ENCODE measurements around the gene LPP.
A peak's percentile ranks its signal among the peaks of the same experiment; 100 is the strongest.
"Not testable (repeated sequence)": the region's sequence is repeated elsewhere in the genome, so short reads cannot be mapped to it uniquely, and the experiment has no call there.

The LPP gene

DNA sequence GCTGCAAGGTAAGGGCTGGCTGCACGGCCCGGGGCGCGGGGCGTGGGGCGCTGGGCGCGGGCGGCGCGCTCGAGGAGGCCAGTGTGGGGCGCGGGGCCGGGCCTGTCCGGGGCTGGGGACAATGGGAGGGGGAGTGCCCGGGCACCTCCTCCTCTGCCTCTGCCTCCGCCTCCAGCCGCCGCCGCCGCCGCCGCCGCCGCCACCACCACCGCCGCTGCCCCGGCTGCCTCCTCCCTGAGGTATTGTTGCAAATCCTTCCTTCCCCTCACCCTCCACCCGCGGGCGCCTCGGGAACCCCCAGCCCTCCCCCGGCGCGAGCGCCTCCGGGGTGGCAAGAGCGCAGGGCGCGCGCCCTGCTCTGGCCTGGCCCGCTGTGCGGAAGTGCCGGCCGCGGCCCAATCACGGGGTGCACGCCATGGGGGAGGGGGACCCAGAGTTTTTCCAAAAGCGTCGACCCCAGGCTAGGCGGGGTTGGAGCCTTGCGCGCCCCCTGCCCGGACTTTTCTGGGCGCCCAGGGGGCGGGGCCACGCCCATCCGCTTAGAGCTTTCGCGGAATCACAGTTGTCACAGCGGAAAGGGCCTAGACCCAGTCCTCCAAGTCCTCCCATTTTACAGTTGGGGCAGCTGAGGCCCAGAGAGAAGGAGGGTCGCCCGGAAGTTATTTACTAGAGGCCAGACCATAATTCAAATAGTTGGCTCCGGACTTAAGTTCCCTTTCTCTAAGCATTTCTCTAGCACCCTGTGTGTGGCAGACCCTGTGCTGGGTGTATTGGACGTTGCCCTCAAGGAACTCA is at the start of gene LPP:
TSS of gene LPP (plus strand) at position 144 of the 795 bp plus-strand sequence. CDS start 251,964 bp downstream, outside the sequence.
- peak; percentile 50 to 63 for DNase-seq (ENCODE audit: low read depth in 2 of 2, low spot score in 1 of 2)

DNA sequence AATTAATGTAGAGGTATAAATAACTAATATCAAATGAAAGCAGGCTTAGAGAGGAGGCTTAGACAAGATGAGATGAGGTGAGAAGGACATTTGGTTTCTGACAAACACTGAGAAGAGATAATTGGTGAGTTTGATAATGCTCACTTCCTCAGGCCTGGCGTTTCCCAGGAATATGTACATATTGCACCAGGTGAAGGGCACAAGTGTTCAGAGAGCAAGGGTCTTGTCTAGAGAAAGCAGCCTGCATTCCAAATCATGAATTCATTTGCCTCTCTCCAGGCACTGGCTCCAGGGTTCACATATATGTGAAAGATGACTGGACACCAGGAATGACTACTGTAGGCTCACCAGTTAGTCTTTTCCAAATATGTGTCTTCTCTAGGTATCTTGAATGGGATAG is 48.0 kb upstream of the LPP start:
- DNase-seq (ENCODE audit: low read depth in 2 of 2, low spot score in 1 of 2), result no peak

- DNase-seq (ENCODE audit: low read depth in 2 of 2, low spot score in 1 of 2), result no peak
These were observed 47.5 kb upstream of the LPP start for GRCh38 chr3:188106454-188106853.

GRCh38 chr3:188106887-188107830 is 46.8 kb upstream of the LPP start:
- no peak for DNase-seq (ENCODE audit: low read depth in 2 of 2, low spot score in 1 of 2)

DNA sequence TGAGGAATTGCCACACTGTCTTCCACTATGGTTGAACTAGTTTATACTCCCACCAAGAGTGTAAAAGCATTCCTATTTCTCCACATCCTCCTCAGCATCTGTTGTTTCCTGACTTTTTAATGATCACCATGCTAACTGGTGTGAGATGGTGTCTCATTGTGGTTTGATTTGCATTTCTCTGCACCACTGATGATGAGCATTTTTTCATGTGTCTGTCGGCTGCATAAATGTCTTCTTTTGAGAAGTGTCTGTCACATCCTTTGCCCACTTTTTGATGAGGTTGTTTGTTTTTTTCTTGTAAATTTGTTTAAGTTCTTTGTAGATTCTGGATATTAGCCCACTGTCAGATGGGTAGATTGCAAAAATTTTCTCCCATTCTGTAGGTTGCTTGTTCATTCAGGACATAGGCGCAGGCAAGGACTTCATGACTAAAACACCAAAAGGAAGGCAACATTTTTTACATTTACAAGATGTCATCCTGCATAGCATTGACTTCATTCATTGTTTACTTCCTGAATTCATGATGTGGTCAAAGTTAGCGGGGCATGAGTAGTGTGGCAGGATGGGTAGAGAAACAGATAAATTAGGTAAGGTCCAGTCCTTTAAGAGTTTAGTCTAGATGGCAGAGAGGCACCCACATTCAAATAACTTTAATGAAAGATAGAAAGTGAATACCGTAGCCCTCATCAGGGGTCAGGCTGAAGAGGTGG is 45.1 kb upstream of the LPP start:
- no peak for DNase-seq (ENCODE audit: low read depth in 2 of 2, low spot score in 1 of 2)

DNA sequence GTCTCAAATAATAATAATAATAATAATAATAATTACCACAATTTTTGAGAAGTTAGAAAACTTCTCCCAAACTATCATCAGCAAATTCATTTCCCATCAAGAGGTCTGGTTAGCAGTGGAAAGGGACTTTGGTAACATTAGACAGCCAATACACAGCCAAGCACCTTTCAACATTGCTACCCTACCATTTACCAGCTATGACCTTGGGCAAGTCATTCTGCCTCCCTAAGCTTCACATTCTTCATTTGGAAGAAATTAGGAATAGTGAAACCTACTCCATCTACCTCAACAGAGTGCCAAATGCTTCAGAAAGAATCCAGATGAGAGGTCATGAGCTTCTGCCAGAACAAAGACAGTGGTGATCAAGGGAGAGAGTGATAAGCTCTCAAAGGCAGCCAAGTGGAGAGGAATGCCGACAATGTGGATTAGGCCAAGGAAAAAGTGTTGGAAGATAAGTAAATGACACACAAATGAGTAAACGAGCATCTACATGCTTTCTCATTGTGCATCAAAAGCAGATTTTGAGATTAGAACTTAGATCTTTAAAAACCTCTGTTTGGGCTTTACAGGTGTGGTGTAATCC is 42.9 kb upstream of the LPP start:
- DNase-seq (ENCODE audit: low read depth in 2 of 2, low spot score in 1 of 2), result no peak

DNA sequence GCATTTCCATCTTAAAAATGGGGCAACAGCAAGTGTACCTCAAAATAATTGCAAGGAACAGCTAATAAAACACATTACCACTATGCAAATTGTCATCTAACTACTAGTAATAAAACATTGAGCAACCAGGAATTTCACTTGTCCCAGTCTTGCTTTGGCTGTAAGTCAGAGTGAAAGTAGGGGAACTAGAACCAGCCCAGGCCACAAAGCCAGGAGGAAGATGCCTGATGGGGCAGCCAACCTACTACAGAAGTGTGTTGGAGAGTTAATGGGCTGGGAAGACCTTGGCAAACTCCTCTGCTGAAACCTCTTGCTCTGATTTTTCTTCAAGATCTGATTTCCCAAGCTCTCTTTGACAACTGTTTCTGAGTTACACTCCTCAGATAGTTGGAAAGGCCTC is 40.2 kb upstream of the LPP start:
- no peak for DNase-seq (ENCODE audit: low read depth in 2 of 2, low spot score in 1 of 2)

GRCh38 chr3:188119846-188120245 is 34.1 kb upstream of the LPP start:
- DNase-seq (ENCODE audit: low read depth in 2 of 2, low spot score in 1 of 2), result no peak

GRCh38 chr3:188122571-188123169 is 31.3 kb upstream of the LPP start:
- no peak for DNase-seq (ENCODE audit: low read depth in 2 of 2, low spot score in 1 of 2)

DNA sequence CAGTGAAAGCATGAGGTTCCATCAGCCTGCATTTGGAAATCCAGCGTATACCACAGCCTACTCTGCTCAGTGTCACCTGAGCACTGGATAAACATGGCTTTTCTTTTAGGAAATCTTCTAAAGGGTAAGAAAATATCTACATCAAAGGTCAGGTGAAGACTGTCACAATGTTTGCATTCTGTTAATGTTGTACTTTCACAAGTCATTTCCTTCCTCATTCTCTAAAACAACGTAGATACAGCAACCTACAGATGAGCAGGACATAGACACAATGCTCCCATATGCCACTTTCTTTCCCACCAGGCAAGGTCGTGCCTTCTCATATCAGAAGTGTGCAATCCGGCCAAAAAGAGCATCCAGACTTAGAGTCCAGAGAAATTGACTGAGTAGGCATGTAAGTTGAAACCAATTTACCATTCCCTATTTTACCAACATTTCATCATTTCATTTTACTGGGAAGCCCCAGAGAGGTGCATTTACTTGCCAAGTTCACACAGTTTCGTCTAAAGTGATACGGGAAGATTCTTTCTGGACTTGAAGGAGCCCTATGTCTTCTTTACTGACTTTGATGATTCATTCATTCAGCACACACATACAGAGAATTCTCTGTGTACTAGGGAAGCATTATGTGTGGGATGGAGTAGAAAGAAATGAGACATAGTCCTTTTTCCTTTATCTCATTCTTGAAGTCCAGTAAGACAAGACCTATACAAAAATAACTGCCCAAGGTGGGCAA is 30.6 kb upstream of the LPP start:
- DNase-seq (ENCODE audit: low read depth in 2 of 2, low spot score in 1 of 2), result no peak

GRCh38 chr3:188124184-188124583 is 29.8 kb upstream of the LPP start:
- no peak for DNase-seq (ENCODE audit: low read depth in 2 of 2, low spot score in 1 of 2)

DNA sequence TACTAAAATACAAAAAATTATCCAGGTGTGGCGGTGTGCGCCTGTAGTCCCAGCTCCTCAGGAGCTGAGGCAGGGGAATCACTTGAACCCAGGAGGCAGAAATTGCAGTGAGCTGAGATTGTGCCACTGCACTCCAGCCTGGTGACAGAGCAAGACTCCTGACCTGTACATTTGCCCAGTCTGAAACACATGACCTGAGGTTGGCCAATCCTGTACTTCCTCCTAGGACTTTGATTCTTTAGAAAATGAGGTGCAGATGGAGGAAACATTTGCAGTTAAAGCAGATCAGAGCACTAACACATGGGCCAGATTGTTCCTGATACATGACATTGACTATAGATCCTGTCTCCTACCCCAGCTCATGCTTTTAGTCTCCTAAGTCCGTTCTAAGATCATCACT is 28.9 kb upstream of the LPP start:
- no peak for DNase-seq (ENCODE audit: low read depth in 2 of 2, low spot score in 1 of 2)

DNA sequence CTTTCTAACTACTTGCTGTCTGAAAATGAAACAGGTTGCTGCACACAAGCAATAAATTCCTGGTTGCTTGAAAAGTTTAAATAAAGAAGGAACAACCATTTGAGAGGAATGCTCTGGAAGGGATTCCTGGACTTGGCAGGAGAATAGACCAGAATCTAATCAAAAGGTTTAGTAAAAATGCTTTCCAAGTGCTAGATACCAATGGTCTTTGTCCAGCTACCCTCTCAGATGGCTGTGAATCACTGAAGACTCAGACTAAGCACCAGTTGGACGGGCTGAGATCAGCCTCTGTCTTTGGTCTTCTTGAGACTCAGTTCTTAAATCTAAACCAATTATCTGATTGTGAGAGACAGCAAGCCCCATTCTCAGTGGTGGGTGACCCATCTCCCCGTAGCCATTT is 27.7 kb upstream of the LPP start:
- DNase-seq (ENCODE audit: low read depth in 2 of 2, low spot score in 1 of 2), result no peak

GRCh38 chr3:188126934-188127333 is 27.0 kb upstream of the LPP start:
- no peak for DNase-seq (ENCODE audit: low read depth in 2 of 2, low spot score in 1 of 2)

DNA sequence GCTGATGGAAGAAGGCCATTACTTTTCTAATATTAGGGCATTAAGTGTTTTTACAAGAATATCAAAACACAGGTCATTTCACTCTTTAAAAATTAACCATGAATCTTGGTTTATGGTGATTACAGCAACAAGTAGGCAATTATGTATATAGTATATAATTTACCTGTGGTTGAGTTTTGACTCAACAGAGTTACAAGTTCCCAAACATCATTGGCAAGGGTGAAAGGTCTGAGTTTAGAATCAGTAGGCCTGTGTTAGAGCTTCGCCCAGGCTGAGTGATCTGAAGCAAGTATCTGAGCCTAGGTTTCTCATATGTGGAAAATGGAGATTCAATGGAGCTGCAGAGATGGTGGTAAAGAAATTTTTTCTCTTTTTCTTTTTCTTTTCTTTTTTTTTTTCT is 25.1 kb upstream of the LPP start:
- DNase-seq (ENCODE audit: low read depth in 2 of 2, low spot score in 1 of 2), result no peak

DNA sequence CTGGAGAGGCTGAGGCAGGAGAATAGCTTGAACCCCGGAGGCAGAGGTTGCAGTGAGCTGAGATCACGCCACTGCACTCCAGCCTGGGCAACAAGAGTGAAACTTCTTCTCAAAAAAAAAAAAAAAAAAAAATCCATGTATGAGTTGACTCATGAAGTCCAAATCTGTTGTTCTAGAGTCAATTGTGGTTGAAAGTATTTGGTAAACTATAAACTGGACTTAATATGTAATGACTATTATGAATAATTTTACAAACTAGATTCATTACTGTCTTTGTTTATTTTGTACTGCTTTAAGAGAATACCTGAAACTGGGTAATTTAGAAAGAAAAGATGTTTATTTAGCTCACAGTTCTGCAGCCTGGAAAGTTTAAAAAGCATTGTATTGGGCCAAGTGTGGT is 22.9 kb upstream of the LPP start:
- not testable (repeated sequence) for DNase-seq (ENCODE audit: low read depth in 2 of 2, low spot score in 1 of 2)

DNA sequence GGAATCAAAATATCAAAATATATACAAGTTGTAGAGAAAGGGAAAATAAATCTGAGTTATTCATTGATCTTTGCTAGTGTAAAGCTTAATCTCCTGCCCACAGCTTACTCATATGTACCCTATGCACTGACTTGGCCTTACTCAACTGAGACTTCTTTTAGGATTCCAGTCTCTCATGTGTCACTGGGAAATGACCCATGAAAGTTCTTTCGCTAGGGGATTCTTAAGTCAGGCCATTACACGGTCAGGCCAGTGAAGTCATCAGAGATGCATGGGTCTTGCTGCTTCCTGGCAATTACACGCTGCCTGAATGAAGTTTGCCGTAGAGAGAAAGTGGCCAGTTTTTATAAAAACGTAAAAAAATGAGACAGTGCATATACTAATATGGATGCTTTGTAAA is 20.7 kb upstream of the LPP start:
- no peak for DNase-seq (ENCODE audit: low read depth in 2 of 2, low spot score in 1 of 2)

- no peak for DNase-seq (ENCODE audit: low read depth in 2 of 2, low spot score in 1 of 2)
These were observed 20.3 kb upstream of the LPP start for GRCh38 chr3:188133646-188134045.

- no peak for DNase-seq (ENCODE audit: low read depth in 2 of 2, low spot score in 1 of 2)
These were observed 19.9 kb upstream of the LPP start for GRCh38 chr3:188134079-188134478.

DNA sequence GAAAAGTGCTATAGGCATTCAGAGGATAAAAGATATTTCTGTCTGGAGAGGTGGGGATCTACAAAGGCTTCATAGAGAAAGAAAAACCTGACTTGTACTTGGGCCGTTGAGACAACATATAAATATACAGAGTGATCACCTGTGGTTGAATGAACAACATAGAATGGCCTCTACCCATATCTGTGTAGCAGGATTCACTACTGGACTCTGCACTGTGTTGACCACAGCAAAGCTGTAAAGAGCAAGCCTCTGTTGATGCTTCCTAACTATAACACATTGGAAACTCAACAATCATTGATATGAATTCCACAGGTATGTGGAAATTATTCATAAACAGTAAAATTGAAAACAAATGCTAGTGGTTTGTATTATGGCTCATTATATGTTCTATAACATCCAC is 19.1 kb upstream of the LPP start:
- no peak for DNase-seq (ENCODE audit: low read depth in 2 of 2, low spot score in 1 of 2)

Measured in stimulated activated CD8-positive, alpha-beta memory T cell treated with anti-CD3 and anti-CD28 coated beads, Interleukin-4, amount 100 ng/mL, for 1 hour (primary cell).